Fibroblast of mammary gland (primary cell): ENCODE data around the gene SRA1.
"Not testable (repeated sequence)": the region's sequence is repeated elsewhere in the genome, so short reads cannot be mapped to it uniquely, and the experiment has no call there.

Experiments
- DNase-seq: peaks from one replicate; pipeline ENCODE4 v3.0.0-alpha.2; 2010; ENCODE audit warnings: low read depth
- H3K4me3 ChIP-seq: 2 replicates; pipeline ENCODE4 v1.5.1; 2011; ENCODE audit warnings: low read depth, mild to moderate bottlenecking, low read length, moderate library complexity; ENCODE audit not compliant: control insufficient read depth
- TF ChIP-seq, protein P1 (sequence below): conservative IDR thresholded peaks from 2 replicates; pipeline ENCODE4 v1.5.1; 2011; ENCODE audit warnings: low read depth, low read length, inconsistent platforms; ENCODE audit not compliant: control insufficient read depth, insufficient read depth

SRA1 gene

DNA sequence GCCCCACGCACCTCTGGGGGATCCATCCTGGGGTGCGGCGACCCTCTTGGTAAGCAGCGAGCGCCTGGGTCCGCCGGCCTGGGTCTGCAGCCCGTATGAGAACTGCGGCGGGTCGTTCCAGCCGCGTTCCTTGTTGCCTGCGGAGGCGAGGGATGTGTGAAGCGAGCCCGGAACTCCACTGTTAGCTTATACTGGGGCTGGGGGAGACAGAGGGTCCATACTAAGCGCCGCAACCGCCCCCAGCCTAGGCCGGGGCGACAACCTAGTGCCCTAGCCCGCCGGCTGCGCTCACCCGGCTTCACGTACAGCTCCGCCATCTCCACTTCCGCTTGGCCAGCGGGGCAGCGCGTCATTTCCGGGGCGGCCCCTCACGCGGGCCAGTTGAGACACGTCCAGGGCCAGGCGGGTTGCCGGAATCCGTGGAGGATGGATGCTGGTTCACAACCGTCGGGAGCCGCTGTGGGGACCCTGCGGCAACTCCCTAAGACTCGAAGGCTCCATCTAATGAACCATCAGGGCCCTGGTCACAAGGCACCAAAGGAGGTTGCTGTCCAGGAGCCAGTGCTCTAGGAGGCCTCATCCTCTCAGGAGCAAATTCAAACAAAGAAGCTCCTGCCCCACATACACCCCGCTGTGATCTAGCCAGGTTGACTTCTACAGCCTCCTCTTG is at the start of gene SRA1:
Gene SRA1 (minus strand): TSS at position 338 of the 670 bp plus-strand sequence. CDS start 21 bp downstream, at position 317.
- peak; percentile 83 for DNase-seq
- TF ChIP-seq, protein P1, sequence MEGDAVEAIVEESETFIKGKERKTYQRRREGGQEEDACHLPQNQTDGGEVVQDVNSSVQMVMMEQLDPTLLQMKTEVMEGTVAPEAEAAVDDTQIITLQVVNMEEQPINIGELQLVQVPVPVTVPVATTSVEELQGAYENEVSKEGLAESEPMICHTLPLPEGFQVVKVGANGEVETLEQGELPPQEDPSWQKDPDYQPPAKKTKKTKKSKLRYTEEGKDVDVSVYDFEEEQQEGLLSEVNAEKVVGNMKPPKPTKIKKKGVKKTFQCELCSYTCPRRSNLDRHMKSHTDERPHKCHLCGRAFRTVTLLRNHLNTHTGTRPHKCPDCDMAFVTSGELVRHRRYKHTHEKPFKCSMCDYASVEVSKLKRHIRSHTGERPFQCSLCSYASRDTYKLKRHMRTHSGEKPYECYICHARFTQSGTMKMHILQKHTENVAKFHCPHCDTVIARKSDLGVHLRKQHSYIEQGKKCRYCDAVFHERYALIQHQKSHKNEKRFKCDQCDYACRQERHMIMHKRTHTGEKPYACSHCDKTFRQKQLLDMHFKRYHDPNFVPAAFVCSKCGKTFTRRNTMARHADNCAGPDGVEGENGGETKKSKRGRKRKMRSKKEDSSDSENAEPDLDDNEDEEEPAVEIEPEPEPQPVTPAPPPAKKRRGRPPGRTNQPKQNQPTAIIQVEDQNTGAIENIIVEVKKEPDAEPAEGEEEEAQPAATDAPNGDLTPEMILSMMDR = no peak
- peak within 1 kb of the TSS; percentile 84 for H3K4me3 ChIP-seq

DNA sequence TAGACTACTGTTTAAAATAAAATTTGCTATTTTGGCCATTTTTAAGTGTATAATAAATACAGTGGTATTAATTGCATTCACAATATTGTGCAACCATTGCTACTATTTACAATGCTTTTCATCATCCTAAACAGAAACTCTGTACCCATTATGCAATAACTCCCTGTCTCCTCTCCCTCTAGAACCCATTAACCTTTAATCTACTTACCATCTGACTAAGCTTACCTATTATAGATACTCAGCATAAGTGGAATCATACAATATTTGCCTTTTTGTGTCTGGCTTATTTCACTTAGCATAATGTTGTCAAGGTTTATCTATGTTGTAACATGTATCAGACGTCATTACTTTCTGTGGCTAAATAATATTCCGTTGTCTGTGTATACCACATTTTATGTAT is 49.8 kb upstream of the SRA1 start:
- no peak overlapping the region for H3K4me3 ChIP-seq
- TF ChIP-seq, protein P1 = no peak

DNA sequence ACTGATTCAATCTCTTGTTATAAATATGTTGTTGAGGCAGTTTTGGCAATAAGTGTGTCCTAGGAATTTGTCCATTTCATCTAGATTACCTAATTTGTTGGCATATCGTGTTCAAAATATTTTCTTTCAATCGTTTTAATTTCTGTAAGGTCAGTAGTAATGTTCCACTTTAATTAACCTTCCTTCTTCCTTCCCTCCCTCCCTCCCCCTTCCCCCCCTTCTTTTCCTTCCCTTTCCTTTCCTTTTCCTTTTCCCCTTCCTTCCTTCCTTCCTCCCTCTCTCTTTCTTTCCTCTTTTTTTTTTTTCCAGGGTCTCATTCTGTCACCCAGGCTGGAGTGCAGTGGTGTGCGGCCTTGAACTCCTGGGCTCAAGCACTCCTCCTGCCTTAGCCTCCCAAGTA is 48.6 kb upstream of the SRA1 start:
- TF ChIP-seq, protein P1 = no peak
- H3K4me3 ChIP-seq = no peak overlapping the region
- peak; percentile 9 for DNase-seq

More for the DNA sequence above, 49.8 kb upstream of the SRA1 start:
- DNase-seq = peak; percentile 32

DNA sequence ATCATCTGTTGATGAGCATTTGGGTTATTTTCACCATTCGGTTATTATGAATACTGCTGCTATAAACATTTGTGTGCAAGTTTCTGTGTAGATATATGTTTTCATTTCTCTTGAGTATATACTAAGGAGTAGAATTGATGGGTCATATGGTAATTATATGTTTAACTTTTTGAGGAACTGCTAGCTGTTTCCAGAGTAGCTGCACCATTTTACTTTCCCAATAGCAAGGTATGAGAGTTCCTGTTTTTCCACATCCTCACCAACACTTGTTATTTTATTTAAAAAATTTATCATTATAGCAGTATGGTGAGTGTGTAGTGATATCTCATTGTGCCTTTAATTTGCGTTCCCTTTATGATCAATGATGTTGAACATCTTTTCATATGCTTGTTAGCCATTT is 46.5 kb upstream of the SRA1 start:
- no peak for DNase-seq
- TF ChIP-seq, protein P1 = no peak
- no peak overlapping the region for H3K4me3 ChIP-seq

DNA sequence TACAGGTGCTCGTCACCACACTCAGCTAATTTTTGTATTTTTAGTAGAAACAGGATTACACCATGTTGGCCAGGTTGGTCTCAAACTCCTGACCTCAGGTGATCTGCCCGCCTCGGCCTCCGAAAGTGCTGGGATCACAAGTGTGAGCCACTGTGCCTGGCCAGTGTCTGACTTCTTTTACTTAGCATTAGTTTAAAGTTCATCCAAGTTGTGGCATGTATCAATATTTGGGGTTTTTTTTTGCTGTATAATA is 46.1 kb upstream of the SRA1 start:
- DNase-seq, H3K4me3 ChIP-seq: not testable (repeated sequence)

DNA sequence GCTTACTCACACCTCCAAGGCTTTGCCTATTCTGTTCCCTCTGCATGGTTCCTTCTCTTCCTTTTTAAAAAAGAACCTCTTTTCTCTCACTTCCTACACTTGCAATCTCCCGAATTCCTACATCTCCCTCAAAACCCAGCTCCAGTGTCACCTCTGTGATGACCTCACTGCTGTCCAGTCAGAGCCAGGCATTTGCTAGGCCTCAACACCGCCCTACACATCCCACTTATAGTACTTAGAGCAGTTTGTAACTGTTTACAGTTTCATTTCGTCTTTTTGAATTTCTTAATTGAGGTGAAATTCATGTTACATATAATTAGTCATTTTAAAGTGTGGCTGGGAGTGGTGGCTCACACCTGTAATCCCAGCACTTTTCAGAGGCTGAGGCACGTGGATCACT is 44.9 kb upstream of the SRA1 start:
- no peak overlapping the region for H3K4me3 ChIP-seq
- TF ChIP-seq, protein P1 = no peak
- DNase-seq = no peak

DNA sequence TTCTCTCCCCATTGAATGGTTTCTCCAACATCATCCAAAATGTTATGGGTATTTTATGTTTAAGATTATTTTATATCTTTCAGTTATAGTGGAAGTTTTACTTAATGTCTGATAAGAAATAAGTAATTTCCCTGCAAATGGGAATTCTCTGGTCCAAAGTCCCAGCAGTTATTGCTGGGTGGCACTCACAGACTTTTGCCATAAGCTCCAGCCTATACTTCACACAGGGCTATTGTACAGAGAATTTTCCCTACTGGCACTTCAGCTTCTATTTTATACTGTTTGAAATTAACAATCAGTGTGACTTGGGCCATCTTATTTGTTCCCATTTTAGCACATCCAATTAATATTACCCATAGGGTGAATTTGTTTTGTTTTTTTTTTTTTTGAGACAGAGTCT is 42.8 kb upstream of the SRA1 start:
- no peak for DNase-seq
- TF ChIP-seq, protein P1 = no peak
- no peak overlapping the region for H3K4me3 ChIP-seq
